ENCODE measurements around the gene ASB3.

Gene ASB3

GRCh38 chr2:53752385-53752784 is 34.4 kb downstream of the ASB3 start:
- Histone ChIP-seq H3K27me3 (replicated peaks; ENCODE audit: insufficient read depth, low read length) (no peaks in the 10 kb centered on the region), H3K4me3 (ENCODE audit: low read length) (no peak overlapping the region), H3K4me1 (ENCODE audit: low read length) (peaks cover 35% of the 10 kb centered on the region), H3K4me2 (ENCODE audit: low read depth, low read length) (no peak overlapping the region; the same call in 1 of the 2 replicates), H3K36me3 (replicated peaks; ENCODE audit: insufficient read depth, low read length) (no peaks in the 10 kb centered on the region), H3K27ac (ENCODE audit: low read length) (peak overlapping the region; percentile 82; the same call in 1 of the 2 replicates), H3K79me2 (ENCODE audit: low read length) (peaks cover 16% of the 10 kb centered on the region), H2AFZ (ENCODE audit: low read length) (no peak overlapping the region), H3K9ac (ENCODE audit: low read length) (no peak overlapping the region), H3F3A (ENCODE audit: insufficient read depth, low read length) (peaks cover 27% of the 10 kb centered on the region), H3K9me3 (replicated peaks; ENCODE audit: insufficient read depth, low read length) (no peaks in the 10 kb centered on the region), H3K9me2 (replicated peaks; ENCODE audit: insufficient read depth, low read length) (no peaks in the 10 kb centered on the region), H4K20me1 (ENCODE audit: insufficient read depth, low read length) (no peaks in the 10 kb centered on the region)
- no peak for TF ChIP-seq CTCF (IDR thresholded peaks at IDR 0.05; ENCODE audit: low read length)
- no peak for TF ChIP-seq EZH2 (optimal IDR thresholded peaks at IDR 0.05; ENCODE audit: low read depth, low read length)
- no peak for TF ChIP-seq EZH2phosphoT487 (IDR thresholded peaks at IDR 0.05; ENCODE audit: low read length)
- DNase-seq: no peak

GRCh38 chr2:53751728-53752127 is 35.0 kb downstream of the ASB3 start:
- H3K27me3 ChIP-seq (replicated peaks; ENCODE audit: insufficient read depth, low read length): no peaks in the 10 kb centered on the region
- no peaks in the 10 kb centered on the region for H3K9me2 ChIP-seq (replicated peaks; ENCODE audit: insufficient read depth, low read length)
- peak overlapping the region; percentile 9; the same call in 1 of the 2 replicates for H3K9ac ChIP-seq (ENCODE audit: low read length)
- H3K27ac ChIP-seq (ENCODE audit: low read length): peak overlapping the region; percentile 82; the same call in 1 of the 2 replicates
- peak overlapping the region; percentile 53; the same call in 1 of the 2 replicates for H3K4me3 ChIP-seq (ENCODE audit: low read length)
- no peaks in the 10 kb centered on the region for H4K20me1 ChIP-seq (ENCODE audit: insufficient read depth, low read length)
- H3K9me3 ChIP-seq (replicated peaks; ENCODE audit: insufficient read depth, low read length): no peaks in the 10 kb centered on the region
- TF ChIP-seq CTCF (IDR thresholded peaks at IDR 0.05; ENCODE audit: low read length): no peak
- TF ChIP-seq EZH2 (optimal IDR thresholded peaks at IDR 0.05; ENCODE audit: low read depth, low read length): no peak
- no peak for TF ChIP-seq EZH2phosphoT487 (IDR thresholded peaks at IDR 0.05; ENCODE audit: low read length)
- peaks cover 16% of the 10 kb centered on the region for H3K79me2 ChIP-seq (ENCODE audit: low read length)
- H3F3A ChIP-seq (ENCODE audit: insufficient read depth, low read length): peaks cover 27% of the 10 kb centered on the region
- DNase-seq: no peak
- peak overlapping the region; percentile 61 for H3K4me2 ChIP-seq (ENCODE audit: low read depth, low read length)
- no peaks in the 10 kb centered on the region for H3K36me3 ChIP-seq (replicated peaks; ENCODE audit: insufficient read depth, low read length)
- peaks cover 35% of the 10 kb centered on the region for H3K4me1 ChIP-seq (ENCODE audit: low read length)
- peak overlapping the region; percentile 50; the same call in 1 of the 2 replicates for H2AFZ ChIP-seq (ENCODE audit: low read length)

GRCh38 chr2:53750041-53750768 is 36.5 kb downstream of the ASB3 start:
- Histone ChIP-seq H3K9ac (ENCODE audit: low read length) (peak overlapping the region; percentile 43; the same call in 1 of the 2 replicates), H3K9me3 (replicated peaks; ENCODE audit: insufficient read depth, low read length) (no peaks in the 10 kb centered on the region), H3K9me2 (replicated peaks; ENCODE audit: insufficient read depth, low read length) (no peaks in the 10 kb centered on the region), H4K20me1 (ENCODE audit: insufficient read depth, low read length) (no peaks in the 10 kb centered on the region), H3K4me2 (ENCODE audit: low read depth, low read length) (peak overlapping the region; percentile 61), H3F3A (ENCODE audit: insufficient read depth, low read length) (peaks cover 27% of the 10 kb centered on the region), H3K79me2 (ENCODE audit: low read length) (peaks cover 16% of the 10 kb centered on the region), H2AFZ (ENCODE audit: low read length) (peak overlapping the region; percentile 32), H3K36me3 (replicated peaks; ENCODE audit: insufficient read depth, low read length) (no peaks in the 10 kb centered on the region), H3K27me3 (replicated peaks; ENCODE audit: insufficient read depth, low read length) (no peaks in the 10 kb centered on the region), H3K4me1 (ENCODE audit: low read length) (peaks cover 35% of the 10 kb centered on the region), H3K4me3 (ENCODE audit: low read length) (peak overlapping the region; percentile 53), H3K27ac (ENCODE audit: low read length) (peak overlapping the region; percentile 82)
- peak; percentile 54 for DNase-seq
- TF ChIP-seq EZH2phosphoT487 (IDR thresholded peaks at IDR 0.05; ENCODE audit: low read length): no peak
- no peak for TF ChIP-seq CTCF (IDR thresholded peaks at IDR 0.05; ENCODE audit: low read length)
- no peak for TF ChIP-seq EZH2 (optimal IDR thresholded peaks at IDR 0.05; ENCODE audit: low read depth, low read length)

All from MM.1S (cell line).